Forelimb muscle (tissue), 1 donor: ENCODE measurements around the gene UHRF2. TPM values are rescaled to one million over a fixed set of nuclear protein-coding genes. Genes with fewer than 3 reads are reported as not detected.

ENCODE experiments used
- polyA plus RNA-seq: library from polyadenylated mRNA; unstranded; fragments of 120-200 nt; gene quantifications from one replicate; pipeline ENCODE4 v1.2.1, GENCODE V29; 2013; ENCODE audit not compliant: insufficient read length

Gene UHRF2
- polyA plus RNA-seq, 1 donor: 33.0 TPM

Other genes starting within 250 kb of the UHRF2 start
- gene IL33, start 197.4 kb upstream of the UHRF2 start, polyA plus RNA-seq: 26.2 TPM
- not detected for gene TPD52L3, start 84.8 kb upstream of the UHRF2 start, polyA plus RNA-seq
- 0.81 TPM for gene GLDC, start 232.5 kb downstream of the UHRF2 start, polyA plus RNA-seq